Measurements from ENCODE around the gene SEMA4B. TPM values are rescaled to one million over a fixed set of nuclear protein-coding genes. Genes with fewer than 3 reads are reported as not detected.

SEMA4B gene
- total and polyA plus RNA-seq, 2 experiments from 2014 or later, result 39.3 to 43.1 TPM

DNA sequence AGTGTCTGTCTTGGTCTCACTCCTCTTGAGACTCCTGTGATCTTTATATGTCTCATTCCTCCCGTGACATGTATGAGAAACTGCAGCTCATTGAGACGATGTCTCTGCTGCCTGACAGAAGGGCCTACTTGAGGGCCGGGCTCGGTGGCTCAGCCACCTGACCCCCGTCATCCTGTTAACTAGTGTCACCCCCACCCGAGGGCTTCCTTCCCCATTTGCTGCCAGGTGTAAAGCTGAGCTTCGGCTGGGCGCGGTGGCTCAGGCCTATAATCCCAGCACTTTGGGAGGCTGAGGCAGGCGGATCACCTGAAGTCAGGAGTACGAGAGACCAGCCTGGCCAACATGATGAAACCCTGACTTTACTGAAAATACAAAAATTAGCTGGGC, 12.7 kb downstream of the SEMA4B start:
- H3K27me3 ChIP-seq, result no peaks in the 10 kb centered on the region
- peaks cover 17% of the 10 kb centered on the region for H3K4me1 ChIP-seq (ENCODE audit: low read depth)
- peak in 1 of 2 donors; percentile 26 for DNase-seq (ENCODE audit: low read depth in 1 of 2, low spot score in 1 of 2)
- TF ChIP-seq, protein P1, sequence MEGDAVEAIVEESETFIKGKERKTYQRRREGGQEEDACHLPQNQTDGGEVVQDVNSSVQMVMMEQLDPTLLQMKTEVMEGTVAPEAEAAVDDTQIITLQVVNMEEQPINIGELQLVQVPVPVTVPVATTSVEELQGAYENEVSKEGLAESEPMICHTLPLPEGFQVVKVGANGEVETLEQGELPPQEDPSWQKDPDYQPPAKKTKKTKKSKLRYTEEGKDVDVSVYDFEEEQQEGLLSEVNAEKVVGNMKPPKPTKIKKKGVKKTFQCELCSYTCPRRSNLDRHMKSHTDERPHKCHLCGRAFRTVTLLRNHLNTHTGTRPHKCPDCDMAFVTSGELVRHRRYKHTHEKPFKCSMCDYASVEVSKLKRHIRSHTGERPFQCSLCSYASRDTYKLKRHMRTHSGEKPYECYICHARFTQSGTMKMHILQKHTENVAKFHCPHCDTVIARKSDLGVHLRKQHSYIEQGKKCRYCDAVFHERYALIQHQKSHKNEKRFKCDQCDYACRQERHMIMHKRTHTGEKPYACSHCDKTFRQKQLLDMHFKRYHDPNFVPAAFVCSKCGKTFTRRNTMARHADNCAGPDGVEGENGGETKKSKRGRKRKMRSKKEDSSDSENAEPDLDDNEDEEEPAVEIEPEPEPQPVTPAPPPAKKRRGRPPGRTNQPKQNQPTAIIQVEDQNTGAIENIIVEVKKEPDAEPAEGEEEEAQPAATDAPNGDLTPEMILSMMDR (IDR thresholded peaks at IDR 0.05; ENCODE audit: low read depth, low read length), result no peak
- no peaks in the 10 kb centered on the region for H3K36me3 ChIP-seq
- H3K9me3 ChIP-seq (ENCODE audit: low read depth), result no peaks in the 10 kb centered on the region
- H3K27ac ChIP-seq, result peak overlapping the region; percentile 85
- H3K4me3 ChIP-seq, result no peak overlapping the region

DNA sequence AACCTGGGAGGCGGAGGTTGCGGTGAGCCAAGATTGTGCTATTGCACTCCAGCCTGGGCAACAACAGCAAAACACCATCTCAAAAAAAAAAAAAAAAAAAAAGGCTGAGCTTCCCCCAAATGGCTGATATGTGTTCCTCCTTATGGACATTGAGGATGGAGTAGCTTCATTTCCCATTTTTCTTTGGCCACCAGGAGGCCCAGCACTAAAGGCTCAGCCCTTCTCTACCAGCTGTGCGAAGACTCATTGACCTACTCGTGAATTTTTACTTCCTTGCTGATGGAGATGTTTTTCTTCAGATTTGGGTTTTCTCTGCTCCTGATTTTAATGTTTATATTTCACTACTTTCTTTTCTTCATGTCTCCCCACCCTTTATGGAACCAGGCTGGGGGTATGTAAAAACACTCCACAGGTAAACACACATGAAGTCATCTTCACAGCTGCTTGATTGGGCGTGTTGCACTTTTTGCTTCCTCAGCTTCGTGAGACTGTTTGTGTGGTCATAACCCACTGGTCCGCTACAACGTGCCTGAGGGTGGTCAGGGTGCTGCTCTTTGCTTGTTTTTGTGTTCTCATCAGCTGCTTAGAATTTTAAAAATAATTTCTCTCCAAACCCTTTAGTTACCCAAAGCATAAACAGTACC, 13.5 kb downstream of the SEMA4B start:
- no peak for DNase-seq (ENCODE audit: low read depth in 1 of 2, low spot score in 1 of 2)
- Histone ChIP-seq H3K36me3 (no peaks in the 10 kb centered on the region), H3K4me1 (ENCODE audit: low read depth) (peaks cover 17% of the 10 kb centered on the region), H3K9me3 (ENCODE audit: low read depth) (no peaks in the 10 kb centered on the region), H3K27ac (no peak overlapping the region), H3K4me3 (no peak overlapping the region), H3K27me3 (no peaks in the 10 kb centered on the region)
- TF ChIP-seq, protein P1 (IDR thresholded peaks at IDR 0.05; ENCODE audit: low read depth, low read length), result peak; percentile 23

DNA sequence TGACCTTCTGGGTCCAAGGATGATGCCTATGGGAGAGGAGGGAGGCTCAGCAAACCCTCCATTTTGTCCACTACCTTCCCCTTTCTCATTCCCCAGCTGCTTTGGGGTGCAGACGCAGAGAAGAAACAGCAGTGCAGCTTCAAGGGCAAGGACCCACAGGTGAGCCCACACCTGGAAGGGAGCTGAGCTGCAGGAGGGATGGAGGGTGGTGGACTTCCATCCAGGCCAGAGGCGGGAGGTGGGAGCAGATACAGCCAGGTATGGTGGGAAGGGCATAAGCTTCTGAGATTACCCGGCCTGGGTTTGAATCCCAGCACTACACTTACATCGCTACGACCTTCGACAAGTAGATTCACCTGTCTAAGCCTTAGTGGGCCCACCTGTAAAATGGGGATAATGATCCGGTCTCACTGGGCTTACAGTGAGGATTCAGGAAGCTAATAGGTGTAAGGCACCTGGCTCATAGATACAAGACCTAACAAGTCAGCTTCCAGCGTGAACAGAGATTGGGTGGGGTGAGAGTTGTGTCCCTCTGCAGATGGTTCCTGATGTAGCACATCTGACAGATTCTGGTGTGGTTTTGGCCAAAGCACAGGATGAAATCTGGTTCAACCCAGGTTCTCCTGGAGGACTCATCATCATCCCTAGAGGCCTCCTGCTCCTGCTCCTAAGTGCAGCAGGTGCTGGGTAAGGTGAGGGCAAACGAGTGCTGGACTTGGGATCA, 16.7 kb downstream of the SEMA4B start:
- Histone ChIP-seq H3K4me1 (ENCODE audit: low read depth) (peaks cover 13% of the 10 kb centered on the region), H3K36me3 (no peaks in the 10 kb centered on the region), H3K27ac (no peak overlapping the region), H3K9me3 (ENCODE audit: low read depth) (no peaks in the 10 kb centered on the region), H3K27me3 (no peaks in the 10 kb centered on the region), H3K4me3 (no peak overlapping the region)
- TF ChIP-seq, protein P1 (IDR thresholded peaks at IDR 0.05; ENCODE audit: low read depth, low read length), result no peak
- no peak for DNase-seq (ENCODE audit: low read depth in 1 of 2, low spot score in 1 of 2)

DNA sequence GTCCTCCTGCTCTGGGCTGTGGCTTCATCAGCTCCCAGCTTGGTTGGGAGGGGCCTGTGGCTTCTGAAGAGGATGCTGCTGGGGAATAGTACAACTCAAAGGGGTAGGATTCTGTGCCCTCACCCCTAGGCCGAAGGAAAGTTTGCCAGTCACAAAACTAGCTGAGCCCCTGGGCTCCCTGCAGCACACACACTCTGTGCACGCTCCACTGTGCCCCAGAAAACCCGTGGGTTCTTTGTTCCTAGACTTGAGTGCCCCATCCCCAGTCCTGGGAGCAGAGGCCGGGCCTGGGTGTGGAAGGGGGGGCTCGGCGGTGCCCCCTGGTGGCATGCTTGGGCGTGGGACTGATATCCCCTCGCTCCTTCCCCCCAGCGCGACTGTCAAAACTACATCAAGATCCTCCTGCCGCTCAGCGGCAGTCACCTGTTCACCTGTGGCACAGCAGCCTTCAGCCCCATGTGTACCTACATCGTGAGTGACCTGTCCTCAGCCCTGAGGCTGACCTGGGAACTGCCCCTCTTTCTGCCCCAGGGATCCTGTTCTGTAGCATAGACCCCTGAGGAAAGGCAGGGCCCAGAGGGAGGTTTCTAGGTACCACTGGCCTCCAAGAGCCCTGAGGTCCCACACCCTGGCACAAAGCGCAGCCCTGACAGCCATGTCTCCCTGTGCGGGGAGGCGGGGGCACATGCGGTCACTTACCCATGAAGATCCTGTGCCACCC, 18.5 kb downstream of the SEMA4B start:
- Histone ChIP-seq H3K4me1 (ENCODE audit: low read depth) (no peaks in the 10 kb centered on the region), H3K27ac (no peak overlapping the region), H3K27me3 (no peaks in the 10 kb centered on the region), H3K4me3 (no peak overlapping the region), H3K9me3 (ENCODE audit: low read depth) (no peaks in the 10 kb centered on the region), H3K36me3 (peaks cover 5% of the 10 kb centered on the region)
- DNase-seq (ENCODE audit: low read depth in 1 of 2, low spot score in 1 of 2), result peak; percentile 33 to 54
- TF ChIP-seq, protein P1 (IDR thresholded peaks at IDR 0.05; ENCODE audit: low read depth, low read length), result peak; percentile 75

DNA sequence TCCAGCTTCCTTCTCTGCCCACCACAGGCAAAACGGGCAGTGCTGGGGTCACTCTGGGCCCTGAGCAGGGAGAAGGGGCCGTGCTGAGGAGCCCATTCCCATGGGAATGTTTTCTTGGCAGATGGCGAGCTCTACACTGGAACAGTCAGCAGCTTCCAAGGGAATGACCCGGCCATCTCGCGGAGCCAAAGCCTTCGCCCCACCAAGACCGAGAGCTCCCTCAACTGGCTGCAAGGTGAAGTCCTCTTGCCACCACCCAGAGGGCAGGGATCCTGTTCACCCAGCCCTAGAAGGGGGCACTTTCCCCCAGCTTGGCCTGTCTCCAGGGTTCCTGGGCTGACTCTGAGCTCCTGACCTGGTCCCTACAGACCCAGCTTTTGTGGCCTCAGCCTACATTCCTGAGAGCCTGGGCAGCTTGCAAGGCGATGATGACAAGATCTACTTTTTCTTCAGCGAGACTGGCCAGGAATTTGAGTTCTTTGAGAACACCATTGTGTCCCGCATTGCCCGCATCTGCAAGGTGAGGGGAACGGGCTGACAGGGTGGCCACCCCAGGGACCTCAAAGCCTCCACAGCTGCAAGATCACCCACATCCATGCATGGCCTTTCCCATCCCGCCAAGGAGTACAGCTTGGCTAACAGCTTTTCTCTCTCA, 20.2 kb downstream of the SEMA4B start:
- Histone ChIP-seq H3K36me3 (peaks cover 17% of the 10 kb centered on the region), H3K9me3 (ENCODE audit: low read depth) (no peaks in the 10 kb centered on the region)
- peak; percentile 79 to 94 for DNase-seq (ENCODE audit: low read depth in 1 of 2, low spot score in 1 of 2)

More for the DNA sequence above, 20.2 kb downstream of the SEMA4B start:
- H3K27ac ChIP-seq, result no peak overlapping the region
- H3K4me3 ChIP-seq, result no peak overlapping the region
- H3K4me1 ChIP-seq (ENCODE audit: low read depth), result no peaks in the 10 kb centered on the region
- TF ChIP-seq, protein P1 (IDR thresholded peaks at IDR 0.05; ENCODE audit: low read depth, low read length), result peak; percentile 91
- H3K27me3 ChIP-seq, result no peaks in the 10 kb centered on the region

All from cardiac muscle cell (in vitro differentiated cells and primary cell).